ENCODE data around the gene RAPGEF5.
"Not testable (repeated sequence)": the region's sequence is repeated elsewhere in the genome, so short reads cannot be mapped to it uniquely, and the experiment has no call there.

Gene RAPGEF5

DNA sequence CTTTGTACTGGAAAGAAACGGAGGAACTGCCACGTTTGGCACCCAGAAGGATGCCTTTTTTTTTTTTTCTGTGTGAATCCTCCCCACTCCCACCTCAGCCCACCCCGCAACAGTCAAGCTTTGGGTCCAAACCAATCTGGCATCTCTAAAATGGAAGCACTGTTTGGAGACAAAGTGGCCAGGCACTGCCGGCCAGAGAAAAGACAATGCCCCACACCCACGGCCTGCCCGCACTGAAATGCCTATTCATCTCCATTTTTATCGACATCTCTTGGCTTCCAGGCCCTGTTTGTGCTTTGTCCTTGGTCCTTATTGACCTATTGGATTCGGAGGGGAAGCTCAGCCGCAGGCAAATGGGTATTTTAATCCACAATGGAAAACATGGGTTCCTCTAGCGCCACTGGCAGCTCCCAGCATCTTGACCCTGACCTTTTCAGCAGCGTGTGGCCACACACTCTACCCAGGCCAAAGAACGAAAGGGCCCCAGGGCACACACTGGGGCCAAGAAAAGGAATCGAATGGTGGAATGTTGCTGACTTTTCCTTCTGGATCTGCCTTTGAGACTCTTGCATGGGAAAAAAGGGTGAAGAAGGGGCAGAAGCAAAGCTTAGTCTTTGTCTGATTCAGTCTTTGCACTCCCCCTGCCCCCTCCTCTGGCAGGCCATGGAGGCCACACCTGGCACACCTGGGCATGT is 248.7 kb downstream of the RAPGEF5 start:
- Histone ChIP-seq H3K36me3 (ENCODE audit: insufficient read depth, low read length) (no peaks in the 10 kb centered on the region), H3K27me3 (ENCODE audit: insufficient read depth, low read length) (no peaks in the 10 kb centered on the region), H2AFZ (ENCODE audit: low read depth, low read length) (no peak overlapping the region), H3K9me3 (ENCODE audit: low read length) (no peaks in the 10 kb centered on the region), H3K4me3 (ENCODE audit: low read length) (no peak overlapping the region), H3K4me1 (ENCODE audit: insufficient read depth, low read length) (no peaks in the 10 kb centered on the region)

DNA sequence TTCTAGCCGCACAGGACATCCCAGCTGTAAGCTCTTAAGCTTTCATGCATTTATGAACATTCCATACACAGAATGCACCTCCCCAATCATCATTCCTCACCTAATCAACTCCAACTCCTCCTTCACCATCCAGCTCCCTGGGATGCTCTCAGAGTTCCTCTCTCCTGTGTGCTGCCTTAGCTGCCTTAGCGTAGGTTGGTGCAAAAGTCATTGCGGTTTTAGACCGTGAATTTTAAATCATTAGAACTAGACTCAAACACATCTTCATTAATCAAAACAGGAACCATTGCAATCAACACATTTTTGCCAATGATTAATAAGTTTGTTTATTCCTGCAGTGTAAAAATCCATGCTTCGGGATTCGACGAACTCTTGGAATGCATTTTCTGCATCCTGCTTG is 251.4 kb downstream of the RAPGEF5 start:
- Histone ChIP-seq H3K9me3 (ENCODE audit: low read length) (no peaks in the 10 kb centered on the region), H3K4me1 (ENCODE audit: insufficient read depth, low read length) (no peaks in the 10 kb centered on the region), H2AFZ (ENCODE audit: low read depth, low read length) (no peak overlapping the region), H3K4me3 (ENCODE audit: low read length) (no peak overlapping the region), H3K27me3 (ENCODE audit: insufficient read depth, low read length) (no peaks in the 10 kb centered on the region), H3K36me3 (ENCODE audit: insufficient read depth, low read length) (no peaks in the 10 kb centered on the region)

DNA sequence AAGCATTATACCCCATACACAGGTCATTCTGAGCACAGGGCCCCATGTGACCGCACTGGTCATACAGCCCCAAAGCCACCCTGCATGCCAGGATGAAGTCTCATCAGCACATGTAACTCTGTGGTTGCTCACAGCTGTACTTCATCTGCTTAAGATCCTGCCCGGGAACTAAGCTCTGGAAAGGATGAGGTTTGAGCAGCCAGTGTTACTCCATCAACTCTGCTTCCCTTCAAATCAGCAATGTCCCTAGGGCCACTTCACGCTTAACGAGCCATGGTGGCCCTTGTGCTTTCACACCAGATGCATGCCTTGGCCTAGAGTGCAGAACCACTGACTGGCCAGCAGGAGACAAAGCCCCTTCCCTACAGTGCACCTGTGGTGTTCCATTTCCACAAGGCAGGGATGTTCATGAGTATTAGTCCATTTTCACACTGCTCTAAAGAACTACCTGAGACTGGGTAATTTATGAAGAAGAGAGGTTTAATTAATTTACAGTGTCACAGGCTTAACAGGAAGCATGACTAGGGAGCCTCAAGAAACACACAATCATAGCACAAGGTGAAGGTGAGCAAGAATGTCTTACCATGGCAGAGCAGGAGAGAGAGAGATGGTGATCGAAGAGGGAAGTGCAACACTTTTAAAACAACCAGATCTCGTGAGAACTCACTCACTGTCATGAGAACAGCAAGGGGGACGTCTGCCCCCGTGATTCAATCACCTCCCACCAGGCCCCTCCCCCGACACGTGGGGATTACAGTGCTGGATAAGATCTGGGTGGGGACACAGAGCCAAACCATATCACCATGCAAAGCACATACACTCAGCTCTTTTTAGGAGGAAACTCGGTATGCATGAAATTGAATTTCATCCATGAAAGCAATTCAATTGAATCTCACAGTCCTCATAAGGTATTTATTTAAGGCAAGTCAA is 262.3 kb downstream of the RAPGEF5 start:
- H3K4me3 ChIP-seq (ENCODE audit: low read length): no peak overlapping the region
- no peak overlapping the region for H2AFZ ChIP-seq (ENCODE audit: low read depth, low read length)
- peaks cover 15% of the 10 kb centered on the region for H3K4me1 ChIP-seq (ENCODE audit: insufficient read depth, low read length)
- no peaks in the 10 kb centered on the region for H3K27me3 ChIP-seq (ENCODE audit: insufficient read depth, low read length)
- no peaks in the 10 kb centered on the region for H3K9me3 ChIP-seq (ENCODE audit: low read length)
- no peaks in the 10 kb centered on the region for H3K36me3 ChIP-seq (ENCODE audit: insufficient read depth, low read length)

DNA sequence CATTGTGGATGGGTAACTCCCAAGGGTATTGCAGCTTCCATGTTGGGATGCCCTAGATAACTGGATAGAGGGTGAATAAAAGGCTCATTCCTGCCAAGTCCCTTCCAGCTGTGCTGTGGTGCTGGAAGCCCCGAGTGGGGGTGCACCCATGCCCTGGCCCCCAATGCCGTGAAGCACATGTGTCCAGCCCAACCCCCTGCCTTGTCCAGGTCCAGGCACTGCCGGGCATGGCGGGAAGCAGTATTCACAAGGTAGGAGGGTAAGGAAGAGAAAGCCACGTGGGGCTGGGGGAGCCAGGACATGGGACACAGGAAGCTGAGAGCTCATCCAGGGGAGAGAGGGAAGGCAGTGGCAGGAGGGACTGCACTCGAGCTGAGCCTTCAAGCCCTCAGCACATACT is 263.0 kb downstream of the RAPGEF5 start:
- Histone ChIP-seq H3K4me1 (ENCODE audit: insufficient read depth, low read length) (peaks cover 15% of the 10 kb centered on the region), H3K4me3 (ENCODE audit: low read length) (no peak overlapping the region), H3K36me3 (ENCODE audit: insufficient read depth, low read length) (no peaks in the 10 kb centered on the region), H3K27me3 (ENCODE audit: insufficient read depth, low read length) (no peaks in the 10 kb centered on the region), H2AFZ (ENCODE audit: low read depth, low read length) (no peak overlapping the region), H3K9me3 (ENCODE audit: low read length) (no peaks in the 10 kb centered on the region)

DNA sequence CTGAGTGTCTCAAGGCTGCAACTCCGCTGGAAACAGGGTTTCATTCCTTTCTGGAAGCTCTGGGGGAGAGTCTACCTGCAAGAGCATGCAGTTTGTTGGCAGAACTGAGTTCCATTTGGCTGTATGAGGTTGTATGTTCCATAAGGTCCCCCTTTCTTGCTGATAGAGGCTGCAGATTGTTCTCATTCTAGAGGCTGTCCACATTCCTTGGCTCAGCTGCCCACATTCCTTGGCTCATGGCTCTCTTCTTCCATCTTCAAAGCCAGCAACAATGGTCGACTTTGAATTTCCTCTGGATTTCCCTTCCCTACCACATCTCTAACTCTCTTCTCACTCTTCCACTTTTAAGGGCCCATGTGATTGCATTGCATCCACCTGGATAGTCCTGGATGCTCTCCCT is 264.0 kb downstream of the RAPGEF5 start:
- Histone ChIP-seq H2AFZ (ENCODE audit: low read depth, low read length) (no peak overlapping the region), H3K4me3 (ENCODE audit: low read length) (no peak overlapping the region), H3K4me1 (ENCODE audit: insufficient read depth, low read length) (peaks cover 15% of the 10 kb centered on the region), H3K36me3 (ENCODE audit: insufficient read depth, low read length) (no peaks in the 10 kb centered on the region), H3K9me3 (ENCODE audit: low read length) (no peaks in the 10 kb centered on the region), H3K27me3 (ENCODE audit: insufficient read depth, low read length) (peaks cover 2% of the 10 kb centered on the region)

DNA sequence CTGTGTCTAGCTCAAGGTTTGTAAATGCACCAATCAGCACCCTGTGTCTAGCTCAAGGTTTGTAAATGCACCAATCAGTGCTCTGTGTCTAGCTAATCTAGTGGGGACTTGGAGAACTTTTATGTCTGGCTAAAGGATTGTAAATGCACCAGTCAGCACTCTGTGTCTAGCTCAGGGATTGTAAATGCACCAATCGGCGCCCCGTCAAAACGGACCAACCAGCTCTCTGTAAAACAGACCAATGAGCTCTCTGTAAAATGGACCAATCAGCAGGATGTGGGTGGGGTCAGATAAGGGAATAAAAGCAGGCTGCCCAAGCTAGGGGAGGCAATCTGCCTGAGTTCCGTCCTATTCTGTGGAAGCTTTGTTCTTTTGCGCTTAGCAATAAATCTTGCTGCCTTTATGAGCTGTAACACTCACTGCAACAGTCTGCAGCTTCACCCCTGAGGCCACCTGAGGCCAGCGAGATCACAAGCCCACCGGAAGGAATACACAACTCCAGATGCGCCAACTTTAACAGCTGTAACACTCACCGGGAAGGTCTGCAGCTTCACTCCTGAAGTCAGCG is 265.9 kb downstream of the RAPGEF5 start:
- not testable (repeated sequence) for H3K27me3 ChIP-seq (ENCODE audit: insufficient read depth, low read length); H3K9me3 ChIP-seq (ENCODE audit: low read length); H3K36me3 ChIP-seq (ENCODE audit: insufficient read depth, low read length); H2AFZ ChIP-seq (ENCODE audit: low read depth, low read length); H3K4me3 ChIP-seq (ENCODE audit: low read length)
- peaks cover 15% of the 10 kb centered on the region for H3K4me1 ChIP-seq (ENCODE audit: insufficient read depth, low read length)

DNA sequence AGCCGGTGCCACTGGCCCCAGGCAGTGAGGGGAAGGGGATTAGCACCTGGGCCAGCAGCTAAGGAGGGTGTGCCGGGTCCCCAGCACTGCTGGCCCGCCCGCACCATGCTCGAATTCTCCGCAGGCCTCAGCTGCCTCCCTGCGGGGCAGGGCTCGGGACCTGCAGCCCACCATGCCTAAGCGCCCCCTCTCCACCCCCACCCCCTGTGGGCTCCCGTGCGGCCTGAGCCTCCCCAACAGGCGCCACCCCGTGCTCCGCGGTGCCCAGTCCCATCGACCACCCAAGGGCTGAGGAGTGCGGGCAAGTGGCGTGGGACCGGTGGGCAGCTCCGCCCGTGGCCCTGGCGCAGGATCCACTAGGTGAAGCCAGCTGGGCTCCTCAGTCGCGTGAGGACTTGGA is 266.4 kb downstream of the RAPGEF5 start:
- no peak overlapping the region for H3K4me3 ChIP-seq (ENCODE audit: low read length)

DNA sequence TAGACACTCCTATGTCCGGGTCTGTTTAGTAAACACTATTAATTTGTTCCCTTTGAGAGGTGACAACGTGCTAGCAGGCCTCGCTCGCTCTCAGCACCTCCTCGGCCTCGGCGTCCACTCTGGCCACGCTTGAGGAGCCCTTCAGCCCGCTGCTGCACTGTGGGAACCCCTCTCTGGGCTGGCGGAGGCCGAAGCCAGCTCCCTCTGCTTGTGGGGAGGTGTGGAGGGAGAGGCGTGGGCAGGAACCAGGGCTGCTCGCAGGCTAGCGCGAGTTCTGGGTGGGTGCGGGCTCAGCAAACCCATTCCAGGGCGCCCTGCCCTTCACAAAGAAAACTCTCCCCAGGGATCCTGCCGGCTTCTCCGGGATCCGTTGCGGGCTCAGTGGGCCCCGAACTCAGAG is 266.8 kb downstream of the RAPGEF5 start:
- Histone ChIP-seq H3K27me3 (ENCODE audit: insufficient read depth, low read length) (peaks cover 2% of the 10 kb centered on the region), H3K4me1 (ENCODE audit: insufficient read depth, low read length) (peaks cover 7% of the 10 kb centered on the region), H3K4me3 (ENCODE audit: low read length) (no peak overlapping the region), H3K9me3 (ENCODE audit: low read length) (no peaks in the 10 kb centered on the region), H3K36me3 (ENCODE audit: insufficient read depth, low read length) (no peaks in the 10 kb centered on the region), H2AFZ (ENCODE audit: low read depth, low read length) (no peak overlapping the region)

More for the DNA sequence above, 266.4 kb downstream of the RAPGEF5 start:
- no peaks in the 10 kb centered on the region for H3K9me3 ChIP-seq (ENCODE audit: low read length)
- H3K36me3 ChIP-seq (ENCODE audit: insufficient read depth, low read length): no peaks in the 10 kb centered on the region
- peaks cover 11% of the 10 kb centered on the region for H3K4me1 ChIP-seq (ENCODE audit: insufficient read depth, low read length)
- peaks cover 2% of the 10 kb centered on the region for H3K27me3 ChIP-seq (ENCODE audit: insufficient read depth, low read length)
- H2AFZ ChIP-seq (ENCODE audit: low read depth, low read length): no peak overlapping the region

DNA sequence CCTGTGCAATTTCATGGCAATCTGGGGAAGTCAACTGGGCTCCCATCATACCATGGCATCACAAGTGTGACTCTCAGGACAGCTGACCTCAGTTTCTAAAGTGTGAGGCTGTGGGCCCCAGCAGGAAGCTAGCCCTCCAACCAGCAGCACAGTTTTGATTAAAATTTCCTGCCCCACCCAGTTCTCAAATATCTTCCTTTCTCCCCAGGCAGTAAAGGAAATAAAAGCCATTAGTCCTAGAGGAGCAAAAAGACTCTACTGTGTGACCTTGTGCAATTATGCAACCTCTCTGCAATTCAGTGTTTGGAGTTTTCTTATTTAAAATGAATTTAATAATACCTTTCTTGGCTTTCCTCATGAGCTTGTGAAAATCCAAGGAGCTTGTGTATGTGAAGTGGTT is 268.1 kb downstream of the RAPGEF5 start:
- Histone ChIP-seq H3K27me3 (ENCODE audit: insufficient read depth, low read length) (peaks cover 2% of the 10 kb centered on the region), H3K9me3 (ENCODE audit: low read length) (no peaks in the 10 kb centered on the region), H3K4me1 (ENCODE audit: insufficient read depth, low read length) (peaks cover 2% of the 10 kb centered on the region), H3K36me3 (ENCODE audit: insufficient read depth, low read length) (no peaks in the 10 kb centered on the region), H3K4me3 (ENCODE audit: low read length) (no peak overlapping the region), H2AFZ (ENCODE audit: low read depth, low read length) (no peak overlapping the region)

DNA sequence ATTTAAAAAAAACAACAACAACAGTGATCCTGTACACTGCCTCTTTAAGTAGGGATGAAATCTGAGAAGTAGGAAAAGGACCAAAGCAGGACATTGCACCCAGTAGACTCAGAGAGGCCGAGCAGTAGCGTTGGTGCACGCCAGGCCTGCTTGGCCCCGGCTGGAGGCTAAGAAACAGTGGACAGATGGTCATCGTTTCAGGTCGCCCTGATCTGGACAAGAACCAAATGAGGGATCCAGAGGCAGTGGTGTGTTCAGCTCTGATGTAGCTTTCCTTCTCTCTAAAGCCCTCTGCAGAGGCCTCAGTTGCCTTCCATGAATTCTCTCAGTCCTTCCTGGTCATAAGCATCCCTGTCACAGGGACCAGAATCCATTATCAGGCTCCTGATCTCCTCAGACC is 269.1 kb downstream of the RAPGEF5 start:
- Histone ChIP-seq H3K27me3 (ENCODE audit: insufficient read depth, low read length) (peaks cover 2% of the 10 kb centered on the region), H3K4me1 (ENCODE audit: insufficient read depth, low read length) (peaks cover 8% of the 10 kb centered on the region), H3K9me3 (ENCODE audit: low read length) (no peaks in the 10 kb centered on the region), H2AFZ (ENCODE audit: low read depth, low read length) (no peak overlapping the region), H3K4me3 (ENCODE audit: low read length) (no peak overlapping the region), H3K36me3 (ENCODE audit: insufficient read depth, low read length) (no peaks in the 10 kb centered on the region)

DNA sequence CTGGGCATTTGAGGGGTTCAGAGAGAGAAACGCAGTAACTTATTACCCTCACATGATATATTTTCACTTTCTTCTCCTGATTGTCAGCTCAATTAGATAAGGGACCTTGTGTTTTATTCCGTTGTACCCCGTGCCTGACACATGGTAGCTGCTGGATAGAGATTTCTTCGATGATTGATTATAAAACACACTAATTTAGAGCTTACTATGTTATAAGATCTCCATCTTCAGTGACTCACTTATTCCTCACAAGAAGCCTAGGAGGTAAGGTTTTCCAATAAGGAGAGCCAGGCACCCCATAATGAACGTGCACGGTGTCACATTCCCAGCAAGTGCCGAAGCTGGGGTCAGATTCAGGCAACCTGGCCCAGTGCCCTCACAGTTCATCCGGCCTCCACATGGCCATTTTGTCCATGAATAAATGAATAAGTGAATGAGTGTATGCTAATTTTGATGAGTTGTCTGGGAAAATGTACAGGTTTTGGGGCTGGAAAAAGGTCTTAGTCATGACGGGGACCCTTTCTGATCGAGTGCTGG is 273.2 kb downstream of the RAPGEF5 start:
- peaks cover 2% of the 10 kb centered on the region for H3K27me3 ChIP-seq (ENCODE audit: insufficient read depth, low read length)
- no peaks in the 10 kb centered on the region for H3K36me3 ChIP-seq (ENCODE audit: insufficient read depth, low read length)
- peak overlapping the region; percentile 53 for H2AFZ ChIP-seq (ENCODE audit: low read depth, low read length)
- no peaks in the 10 kb centered on the region for H3K9me3 ChIP-seq (ENCODE audit: low read length)
- peaks cover 13% of the 10 kb centered on the region for H3K4me1 ChIP-seq (ENCODE audit: insufficient read depth, low read length)
- peak overlapping the region; percentile 58 for H3K4me3 ChIP-seq (ENCODE audit: low read length)

DNA sequence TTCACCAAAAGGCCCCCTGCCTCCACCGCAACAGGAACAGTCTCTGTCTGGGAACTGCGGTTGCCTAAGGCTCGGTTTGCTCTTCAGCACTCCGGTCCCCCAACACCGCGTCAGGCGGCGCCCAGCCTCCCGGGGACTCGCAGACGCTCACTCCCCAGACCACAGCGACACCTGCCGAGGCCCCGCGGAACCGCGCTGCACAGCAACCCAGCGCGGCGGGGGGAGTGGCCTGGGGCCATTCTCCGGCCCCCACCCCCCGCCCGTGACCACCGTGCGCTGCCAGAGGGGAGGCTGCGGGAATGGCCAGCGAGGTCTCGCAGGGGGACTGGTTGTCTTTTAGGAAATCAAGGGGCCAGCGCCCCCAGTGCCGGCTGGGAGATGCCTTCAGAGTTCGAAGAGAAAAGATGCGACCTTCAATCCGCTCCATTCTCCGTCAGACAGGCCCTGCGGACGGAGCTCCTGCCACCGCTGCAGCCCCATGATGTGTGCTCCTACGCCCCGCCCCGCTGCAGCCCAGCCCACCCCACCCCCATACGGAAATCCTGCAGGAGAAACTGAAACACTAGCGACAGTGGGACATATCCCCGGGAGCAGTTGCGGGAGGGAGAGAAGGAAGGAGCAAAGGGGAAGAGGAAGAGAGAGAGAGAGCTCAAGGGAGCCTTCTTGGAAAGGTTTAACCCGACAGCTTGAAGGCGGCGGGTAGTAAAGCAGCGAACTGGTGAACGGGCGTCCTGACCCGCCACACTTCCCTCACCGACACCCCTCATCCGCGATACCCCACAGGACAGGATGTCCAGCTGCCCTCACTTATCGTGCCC is 273.9 kb downstream of the RAPGEF5 start:
- peak overlapping the region; percentile 53 for H2AFZ ChIP-seq (ENCODE audit: low read depth, low read length)
- no peaks in the 10 kb centered on the region for H3K9me3 ChIP-seq (ENCODE audit: low read length)
- no peaks in the 10 kb centered on the region for H3K27me3 ChIP-seq (ENCODE audit: insufficient read depth, low read length)
- peaks cover 13% of the 10 kb centered on the region for H3K4me1 ChIP-seq (ENCODE audit: insufficient read depth, low read length)
- no peaks in the 10 kb centered on the region for H3K36me3 ChIP-seq (ENCODE audit: insufficient read depth, low read length)
- peak overlapping the region; percentile 58 for H3K4me3 ChIP-seq (ENCODE audit: low read length)
